Testis (tissue), 3 donors: ENCODE results near the gene ADGRB3. TPM values are rescaled to one million over a fixed set of nuclear protein-coding genes. Genes with fewer than 3 reads are reported as not detected.

Experiments used
- DNase-seq: peaks from one replicate; pipeline ENCODE4 v3.0.0-alpha.2; 2019
- H3K27ac ChIP-seq, 2 donors: fragments of 200-600 bp; sonication (generic); one replicate each; pipeline ENCODE4 v1.5.1; 2019
- H3K27me3 ChIP-seq: fragments of 200-600 bp; sonication (generic); one replicate; pipeline ENCODE4 v1.5.1; 2019
- H3K36me3 ChIP-seq: fragments of 200-600 bp; sonication (generic); one replicate; pipeline ENCODE4 v1.5.1; 2017; ENCODE audit warnings: low read depth; ENCODE audit errors: missing control alignments
- H3K4me1 ChIP-seq: fragments of 200-600 bp; sonication (generic); one replicate; pipeline ENCODE4 v1.5.1; 2019
- H3K4me3 ChIP-seq, 2 donors: fragments of 200-600 bp; sonication (generic); one replicate each; pipeline ENCODE4 v1.5.1; 2017 to 2019
- H3K9me3 ChIP-seq: fragments of 200-600 bp; sonication (generic); one replicate; pipeline ENCODE4 v1.5.1; 2017
- POLR2A ChIP-seq: fragments of 450-650 bp; IDR thresholded peaks from one replicate; pipeline ENCODE4 v1.6.1; 2017; ENCODE audit warnings: antibody characterized with exemption, mild to moderate bottlenecking, moderate library complexity
- WGBS, 2 donors: methylation state at CpG; one replicate each; pipeline ENCODE4 v1.1.5; 2018; 5-methylcytosine and 5-hydroxymethylcytosine counted together
- intact Hi-C: fragments of 100-400 bp; cut with DNase I; formaldehyde crosslinking; loops from one replicate; pipeline ENCODE4 v1.15.1; 2023; ENCODE audit warnings: low total_unique reads
- polyA plus RNA-seq: library from polyadenylated mRNA; stranded (reverse); fragments of 350-450 nt; fragmentation: Illumina TruSeq; extraction: RNeasy Lipid Tissue Mini Kit (QIAGEN cat#74804); gene quantifications from one replicate; pipeline ENCODE4 v1.2.3, GENCODE V29; 2014; ENCODE audit warnings: low read depth, low replicate concordance; ENCODE audit not compliant: insufficient read depth
- total RNA-seq, 2 donors: library from RNA; depleted of rRNA; stranded (reverse); fragments of >200 nt; gene quantifications; one replicate each; pipeline ENCODE4 v1.2.3, GENCODE V29; 2016
- TF ChIP-seq, protein P1 (sequence below), 3 experiments: fragments of 450-650 bp in 2 of 3; fragments of 200-600 bp in 1 of 3; sonication (generic) in 1 of 3; IDR thresholded peaks; one replicate each; pipeline ENCODE4 v1.5.1; 2016 to 2019; ENCODE audit warnings: antibody characterized with exemption in 3 of 3, mild to moderate bottlenecking in 2 of 3, moderate library complexity in 1 of 3

The ADGRB3 gene
- total and polyA plus RNA-seq, 3 donors from 2014 or later: 3.2 to 5.7 (median 4.3) TPM

DNA sequence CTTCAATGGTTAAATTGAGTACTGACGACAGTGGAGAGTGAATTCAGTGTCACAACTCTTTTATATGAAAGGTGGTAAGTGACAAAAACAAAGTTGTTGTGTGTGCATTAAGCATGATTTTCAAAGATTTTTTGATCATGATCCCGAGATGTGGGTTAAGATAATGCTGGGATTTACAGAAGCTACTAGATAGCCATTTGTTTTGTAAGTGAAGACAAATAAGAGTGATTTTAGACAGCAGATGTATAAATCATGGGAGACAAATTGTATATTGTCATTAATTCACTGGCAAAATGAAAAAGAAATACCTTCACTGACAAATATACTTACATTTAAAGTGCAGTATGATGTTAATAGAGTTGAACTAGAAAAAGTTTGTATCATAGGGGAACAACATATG, 6.1 kb downstream of the ADGRB3 start:
- no peak for TF ChIP-seq POLR2A
- TF ChIP-seq, protein P1, sequence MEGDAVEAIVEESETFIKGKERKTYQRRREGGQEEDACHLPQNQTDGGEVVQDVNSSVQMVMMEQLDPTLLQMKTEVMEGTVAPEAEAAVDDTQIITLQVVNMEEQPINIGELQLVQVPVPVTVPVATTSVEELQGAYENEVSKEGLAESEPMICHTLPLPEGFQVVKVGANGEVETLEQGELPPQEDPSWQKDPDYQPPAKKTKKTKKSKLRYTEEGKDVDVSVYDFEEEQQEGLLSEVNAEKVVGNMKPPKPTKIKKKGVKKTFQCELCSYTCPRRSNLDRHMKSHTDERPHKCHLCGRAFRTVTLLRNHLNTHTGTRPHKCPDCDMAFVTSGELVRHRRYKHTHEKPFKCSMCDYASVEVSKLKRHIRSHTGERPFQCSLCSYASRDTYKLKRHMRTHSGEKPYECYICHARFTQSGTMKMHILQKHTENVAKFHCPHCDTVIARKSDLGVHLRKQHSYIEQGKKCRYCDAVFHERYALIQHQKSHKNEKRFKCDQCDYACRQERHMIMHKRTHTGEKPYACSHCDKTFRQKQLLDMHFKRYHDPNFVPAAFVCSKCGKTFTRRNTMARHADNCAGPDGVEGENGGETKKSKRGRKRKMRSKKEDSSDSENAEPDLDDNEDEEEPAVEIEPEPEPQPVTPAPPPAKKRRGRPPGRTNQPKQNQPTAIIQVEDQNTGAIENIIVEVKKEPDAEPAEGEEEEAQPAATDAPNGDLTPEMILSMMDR (IDR thresholded peaks at IDR 0.05): no peak
- Histone ChIP-seq H3K9me3 (no peaks in the 10 kb centered on the region), H3K36me3 (no peaks in the 10 kb centered on the region), H3K27me3 (no peaks in the 10 kb centered on the region), H3K4me3 (no peak overlapping the region), H3K27ac (no peak overlapping the region), H3K4me1 (no peaks in the 10 kb centered on the region)
- DNase-seq: no peak
- intact Hi-C loops: no loop called here
- WGBS, 2 donors: 63 to 71% methylated on average over 2 of the region's 2 CpGs

DNA sequence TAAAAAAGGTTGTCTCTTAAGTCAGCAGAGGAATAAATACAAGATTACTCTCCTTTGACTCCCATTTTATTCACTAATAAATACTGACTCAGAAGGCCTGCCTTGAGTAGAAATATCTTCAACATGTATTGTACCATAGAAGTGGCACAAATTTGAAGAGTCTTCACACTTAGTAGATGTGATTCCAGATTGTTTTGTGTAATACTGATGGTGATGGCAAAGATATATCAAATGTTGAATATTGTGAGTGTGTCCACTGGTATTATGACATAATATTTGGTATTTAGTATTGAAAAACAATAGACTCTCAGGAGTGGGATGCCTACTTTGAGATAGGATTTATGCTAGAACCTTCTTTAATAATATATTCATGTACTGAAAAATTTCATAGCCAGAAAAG, 7.0 kb downstream of the ADGRB3 start:
- no peak for TF ChIP-seq POLR2A
- TF ChIP-seq, protein P1 (IDR thresholded peaks at IDR 0.05): no peak
- DNase-seq: no peak
- Histone ChIP-seq H3K4me1 (no peaks in the 10 kb centered on the region), H3K9me3 (no peaks in the 10 kb centered on the region), H3K36me3 (no peaks in the 10 kb centered on the region), H3K4me3 (no peak overlapping the region), H3K27me3 (no peaks in the 10 kb centered on the region), H3K27ac (no peak overlapping the region)
- intact Hi-C loops: no loop called here

DNA sequence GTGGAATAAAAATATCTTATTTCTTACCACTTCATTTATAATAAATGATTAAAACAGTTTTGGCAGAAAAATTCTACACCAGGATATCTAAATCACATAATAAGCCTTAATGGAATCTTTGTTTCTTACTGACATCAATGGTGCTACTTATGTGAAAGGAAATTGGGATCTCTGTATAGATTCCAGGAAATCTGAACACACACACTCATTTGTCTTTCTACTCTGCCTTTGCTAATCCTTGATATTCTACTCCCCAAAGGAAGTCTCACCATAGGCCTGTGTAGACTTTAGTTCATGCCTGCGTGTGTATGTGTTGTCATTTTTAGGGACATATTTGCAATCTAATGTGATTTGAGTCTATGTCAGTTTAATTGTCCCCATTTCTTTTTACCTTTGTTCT, 7.9 kb downstream of the ADGRB3 start:
- H3K36me3 ChIP-seq: no peaks in the 10 kb centered on the region
- H3K27ac ChIP-seq: no peak overlapping the region
- H3K4me3 ChIP-seq: no peak overlapping the region
- DNase-seq: no peak
- no peaks in the 10 kb centered on the region for H3K27me3 ChIP-seq
- intact Hi-C loops: no loop called here
- no peaks in the 10 kb centered on the region for H3K4me1 ChIP-seq
- 95 to 100% methylated on average over 1 of the region's 1 CpG for WGBS, 2 donors
- TF ChIP-seq, protein P1 (IDR thresholded peaks at IDR 0.05): no peak
- no peak for TF ChIP-seq POLR2A
- no peaks in the 10 kb centered on the region for H3K9me3 ChIP-seq

DNA sequence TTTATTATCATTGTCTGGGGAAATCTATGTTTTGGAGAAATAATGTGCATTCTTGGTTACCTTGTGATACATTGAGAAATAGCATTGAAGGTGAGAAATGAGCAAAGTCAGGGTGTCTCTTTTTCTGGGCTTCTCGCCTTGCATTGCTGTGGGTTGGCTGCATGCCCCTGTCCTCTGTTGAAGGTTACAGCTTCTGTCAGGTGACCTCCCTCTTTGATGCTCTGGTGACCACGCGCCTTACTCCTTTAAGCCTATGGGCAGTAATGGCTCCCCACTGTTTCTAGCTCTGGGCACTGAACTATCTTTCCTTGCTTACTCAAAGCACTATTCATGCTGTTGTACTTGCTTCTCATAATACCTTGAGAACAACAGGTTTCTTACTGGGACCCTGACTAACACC, 14.6 kb downstream of the ADGRB3 start:
- intact Hi-C loops: no loop called here
- Histone ChIP-seq H3K36me3 (no peaks in the 10 kb centered on the region), H3K4me3 (no peak overlapping the region), H3K9me3 (no peaks in the 10 kb centered on the region), H3K27me3 (no peaks in the 10 kb centered on the region), H3K27ac (no peak overlapping the region), H3K4me1 (no peaks in the 10 kb centered on the region)
- TF ChIP-seq POLR2A: no peak
- no peak for DNase-seq
- WGBS, 2 donors: 95 to 100% methylated on average over 3 of the region's 3 CpGs

DNA sequence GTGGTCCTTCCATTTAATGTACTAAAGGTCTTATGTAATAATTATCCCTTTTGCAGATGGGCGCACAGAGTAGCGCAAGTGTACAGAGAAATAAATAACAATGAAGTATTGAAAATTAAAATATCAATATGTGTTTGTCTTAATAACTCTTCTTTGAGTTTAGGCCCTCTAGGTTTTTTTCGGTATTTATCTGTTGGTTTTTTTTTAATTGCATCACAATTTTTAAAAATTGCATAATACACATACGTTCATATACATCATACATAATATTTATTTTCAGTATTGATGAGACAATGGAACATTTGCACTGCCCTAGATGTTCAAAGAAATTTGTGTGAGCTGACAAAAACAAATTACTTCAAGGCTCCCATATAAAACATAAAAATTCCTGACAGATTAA, 15.1 kb downstream of the ADGRB3 start:
- no peak for TF ChIP-seq POLR2A
- TF ChIP-seq, protein P1 (IDR thresholded peaks at IDR 0.05): no peak
- Histone ChIP-seq H3K4me1 (no peaks in the 10 kb centered on the region), H3K36me3 (no peaks in the 10 kb centered on the region), H3K9me3 (no peaks in the 10 kb centered on the region), H3K4me3 (no peak overlapping the region), H3K27me3 (no peaks in the 10 kb centered on the region), H3K27ac (no peak overlapping the region)
- intact Hi-C loops: no loop called here
- 91 to 98% methylated on average over 4 of the region's 4 CpGs for WGBS, 2 donors
- no peak for DNase-seq
